H1 (cell line): ENCODE results near the gene KCNQ1. TPM values are rescaled to one million over a fixed set of nuclear protein-coding genes. Genes with fewer than 3 reads are reported as not detected.

Experiments
- CTCF ChIA-PET: fragments of 300-600 bp; sonication (Branson Sonifier 250); formaldehyde crosslinking; loops from one replicate; lab custom pipeline; 2021; ENCODE audit not compliant: partially characterized antibody; lab: Charles Lee
- POLR2A ChIA-PET: fragments of 300-600 bp; sonication (Branson Sonifier 250); formaldehyde crosslinking; loops from one replicate; lab custom pipeline; 2021; ENCODE audit warnings: inconsistent platforms; ENCODE audit not compliant: partially characterized antibody; lab: Charles Lee
- DNase-seq, 2 experiments: peaks; one replicate each; pipeline versions ENCODE4 v3.0.0 to v3.0.0-alpha.2; 2010 to 2022; ENCODE audit warnings: low spot score in 2 of 2, low read depth in 1 of 2, mixed read lengths in 1 of 2
- FAIRE-seq: peaks from 2 replicates; lab custom pipeline; 2011; peaks lifted over from hg19 to GRCh38; lab: Jason Lieb, UNC
- H2AFZ ChIP-seq: 2 replicates; pipeline ENCODE4 v1.8.1; 2012; ENCODE audit warnings: low read length, inconsistent platforms
- H2AK5ac ChIP-seq: 2 replicates; pipeline ENCODE4 v1.6.1; 2013; ENCODE audit warnings: low read depth, low read length
- H2BK120ac ChIP-seq: replicated peaks from 2 replicates; pipeline ENCODE3; 2013; ENCODE audit warnings: low read depth, low read length, inconsistent platforms
- H2BK12ac ChIP-seq: 2 replicates; pipeline ENCODE4 v1.6.1; 2013; ENCODE audit warnings: low read depth, low read length
- H2BK15ac ChIP-seq: 2 replicates; pipeline ENCODE4 v1.6.1; 2013; ENCODE audit warnings: low read length
- H2BK20ac ChIP-seq: 2 replicates; pipeline ENCODE4 v1.6.1; 2013; ENCODE audit warnings: low read length
- H2BK5ac ChIP-seq: 2 replicates; pipeline ENCODE4 v1.6.1; 2013; ENCODE audit warnings: low read depth, low read length
- H3K14ac ChIP-seq: 2 replicates; pipeline ENCODE4 v1.6.1; 2013; ENCODE audit warnings: inconsistent platforms; ENCODE audit not compliant: insufficient read length
- H3K18ac ChIP-seq: 2 replicates; pipeline ENCODE4 v1.6.1; 2013; ENCODE audit warnings: low read length; ENCODE audit errors: extremely low read depth
- H3K23ac ChIP-seq: 2 replicates; pipeline ENCODE4 v1.6.1; 2013; ENCODE audit warnings: inconsistent platforms; ENCODE audit not compliant: insufficient read length
- H3K23me2 ChIP-seq: 2 replicates; pipeline ENCODE4 v1.6.1; 2013; ENCODE audit warnings: low read depth, low read length
- H3K27ac ChIP-seq: 2 replicates; pipeline ENCODE4 v1.6.1; 2011; ENCODE audit warnings: low read depth, low read length, inconsistent platforms
- H3K27me3 ChIP-seq, 4 experiments: replicated peaks in 1 of 4; 1 replicate in 1 of 4; 2 replicates in 3 of 4; pipeline versions ENCODE4 v1.6.1 to v1.8.1; 2011 to 2013; ENCODE audit warnings: low read length in 3 of 4, mild to moderate bottlenecking in 3 of 4, inconsistent platforms in 2 of 4, mixed read lengths in 2 of 4, moderate library complexity in 1 of 4; ENCODE audit not compliant: control insufficient read depth in 3 of 4, insufficient read depth in 3 of 4; ENCODE audit errors: extremely low read depth in 1 of 4
- H3K36me3 ChIP-seq, 4 experiments: 2 replicates each; pipeline versions ENCODE4 v1.6.1 to v1.8.1; 2011 to 2013; ENCODE audit warnings: mild to moderate bottlenecking in 4 of 4, low read length in 3 of 4, moderate library complexity in 2 of 4, control low read depth in 1 of 4, inconsistent platforms in 1 of 4; ENCODE audit not compliant: insufficient read depth in 4 of 4, control insufficient read depth in 2 of 4
- H3K4ac ChIP-seq: replicated peaks from 2 replicates; pipeline ENCODE3; 2013; ENCODE audit warnings: low read length, low read depth, mixed read lengths, inconsistent platforms; ENCODE audit not compliant: insufficient read length
- H3K4me1 ChIP-seq, 4 experiments: replicated peaks in 1 of 4; 1 replicate in 1 of 4; 2 replicates in 3 of 4; pipeline versions ENCODE4 v1.6.1 to v1.8.1; 2011 to 2013; ENCODE audit warnings: low read length in 3 of 4, inconsistent platforms in 2 of 4, mixed read lengths in 1 of 4; ENCODE audit not compliant: insufficient read depth in 4 of 4, control insufficient read depth in 3 of 4
- H3K4me2 ChIP-seq, 2 experiments: 2 replicates each; pipeline versions ENCODE4 v1.6.1 to v1.8.1; 2011 to 2013; ENCODE audit warnings: low read depth in 2 of 2, low read length in 2 of 2, control low read depth in 1 of 2, inconsistent platforms in 1 of 2, mild to moderate bottlenecking in 1 of 2; ENCODE audit not compliant: insufficient read depth in 1 of 2
- H3K4me3 ChIP-seq, 4 experiments: fragments of 200-600, 300-600 bp in 1 of 4; sonication (generic), shearing (Covaris generic), sonication (Bioruptor Twin) in 1 of 4; 2 replicates each; pipeline versions ENCODE4 v1.5.1 to v1.8.1; 2011 to 2016; ENCODE audit warnings: low read length in 4 of 4, low read depth in 3 of 4, control low read depth in 2 of 4, inconsistent platforms in 2 of 4, mild to moderate bottlenecking in 2 of 4, mixed read lengths in 1 of 4, moderate library complexity in 1 of 4; ENCODE audit not compliant: insufficient read depth in 2 of 4; ENCODE audit errors: extremely low read depth in 1 of 4
- H3K56ac ChIP-seq: replicated peaks from 2 replicates; pipeline ENCODE3; 2013; ENCODE audit warnings: low read depth, mild to moderate bottlenecking, mixed read lengths, low read length, inconsistent platforms; ENCODE audit not compliant: insufficient read length
- H3K79me1 ChIP-seq: 2 replicates; pipeline ENCODE4 v1.6.1; 2013; ENCODE audit warnings: low read depth, low read length, control low read depth
- H3K79me2 ChIP-seq, 2 experiments: 2 replicates each; pipeline versions ENCODE4 v1.6.1 to v1.8.1; 2012 to 2013; ENCODE audit warnings: low read length in 2 of 2, mild to moderate bottlenecking in 2 of 2, inconsistent platforms in 1 of 2; ENCODE audit not compliant: insufficient read depth in 2 of 2, control insufficient read depth in 1 of 2
- H3K9ac ChIP-seq, 4 experiments: replicated peaks in 1 of 4; 1 replicate in 1 of 4; 2 replicates in 3 of 4; pipeline versions ENCODE4 v1.6.1 to v1.8.1; 2011 to 2013; ENCODE audit warnings: low read depth in 3 of 4, low read length in 3 of 4, control low read depth in 2 of 4, mild to moderate bottlenecking in 2 of 4, moderate library complexity in 2 of 4, inconsistent platforms in 1 of 4; ENCODE audit errors: extremely low read depth in 1 of 4
- H3K9me3 ChIP-seq, 2 experiments: 2 replicates each; pipeline versions ENCODE4 v1.6.1 to v1.8.1; 2012 to 2013; ENCODE audit warnings: mild to moderate bottlenecking in 2 of 2, moderate library complexity in 2 of 2, control low read depth in 1 of 2, inconsistent platforms in 1 of 2, low read depth in 1 of 2, low read length in 1 of 2, mixed read lengths in 1 of 2; ENCODE audit not compliant: insufficient read depth in 2 of 2
- H4K20me1 ChIP-seq, 2 experiments: replicated peaks in 1 of 2; 2 replicates each; pipeline versions ENCODE3 to v1.8.1; 2011 to 2013; ENCODE audit warnings: inconsistent platforms in 2 of 2, low read length in 2 of 2, mild to moderate bottlenecking in 1 of 2; ENCODE audit not compliant: insufficient read depth in 2 of 2, control insufficient read depth in 1 of 2
- H4K5ac ChIP-seq: 2 replicates; pipeline ENCODE4 v1.6.1; 2013; ENCODE audit warnings: low read length, low read depth, mixed read lengths, inconsistent platforms; ENCODE audit not compliant: insufficient read length
- H4K8ac ChIP-seq: 2 replicates; pipeline ENCODE4 v1.8.0; 2013; ENCODE audit warnings: mild to moderate bottlenecking, moderate library complexity, low read length, inconsistent platforms; ENCODE audit not compliant: insufficient read depth; ENCODE audit errors: extremely low read depth
- H4K91ac ChIP-seq: replicated peaks from 2 replicates; pipeline ENCODE3; 2013; ENCODE audit warnings: low read length, mixed read lengths, inconsistent platforms; ENCODE audit not compliant: insufficient read length
- BCL11A ChIP-seq, 2 experiments: IDR thresholded peaks; one replicate each; pipeline ENCODE4 v1.6.1; 2011; ENCODE audit warnings: low read depth in 2 of 2, low read length in 2 of 2, mild to moderate bottlenecking in 2 of 2
- CBX8 ChIP-seq: fragments of 300-800, 300-1000 bp; sonication (generic); IDR thresholded peaks from 2 replicates; pipeline ENCODE4 v1.7.1; 2016; ENCODE audit warnings: low read depth, low read length, borderline replicate concordance
- CEBPB ChIP-seq: IDR thresholded peaks from 2 replicates; pipeline ENCODE4 v1.6.1; 2012; ENCODE audit warnings: low read depth, low read length
- CHD1 ChIP-seq: IDR thresholded peaks from 2 replicates; pipeline ENCODE4 v1.6.1; 2012; ENCODE audit warnings: low read depth, low read length, improper control_type of control experiment
- CHD2 ChIP-seq: IDR thresholded peaks from 2 replicates; pipeline ENCODE4 v1.6.1; 2012; ENCODE audit warnings: low read length, improper control_type of control experiment
- EGR1 ChIP-seq: IDR thresholded peaks from 2 replicates; pipeline ENCODE4 v1.6.1; 2011; ENCODE audit warnings: low read depth, low read length, borderline replicate concordance
- HDAC2 ChIP-seq, 2 experiments: fragments of 300-600 bp in 1 of 2; sonication (generic) in 1 of 2; IDR thresholded peaks; 2 replicates each; pipeline ENCODE4 v1.6.1; 2011 to 2012; ENCODE audit warnings: low read depth in 2 of 2, low read length in 2 of 2, mild to moderate bottlenecking in 2 of 2, moderate library complexity in 2 of 2, borderline replicate concordance in 1 of 2, inconsistent platforms in 1 of 2
- JUN ChIP-seq: IDR thresholded peaks from 2 replicates; pipeline ENCODE4 v1.6.1; 2011; ENCODE audit warnings: low read depth, mild to moderate bottlenecking, improper control_type of control experiment, low read length
- POLR2A ChIP-seq, 2 experiments: IDR thresholded peaks; 1 replicate in 1 of 2; 2 replicates in 1 of 2; pipeline ENCODE4 v1.6.1; 2011; ENCODE audit warnings: low read depth in 2 of 2, low read length in 2 of 2, mild to moderate bottlenecking in 2 of 2; ENCODE audit errors: control extremely low read depth in 1 of 2
- SRF ChIP-seq: IDR thresholded peaks from 2 replicates; pipeline ENCODE4 v1.6.1; 2011; ENCODE audit warnings: mild to moderate bottlenecking, low read depth, low read length, moderate library complexity
- TEAD4 ChIP-seq: IDR thresholded peaks from 2 replicates; pipeline ENCODE4 v1.6.1; 2012; ENCODE audit warnings: low read depth, low read length, inconsistent platforms, mixed read lengths
- WGBS, 2 experiments: shearing (Covaris generic) in 1 of 2; methylation state at CpG; one replicate each; pipeline versions ENCODE4 v1.1.6 to v1.1.7; 2013 to 2015; ENCODE audit warnings: low lambda C conversion rate in 2 of 2, mixed read lengths in 2 of 2, inconsistent platforms in 1 of 2, low coverage in 1 of 2, missing lambda C conversion rate in 1 of 2; ENCODE audit not compliant: insufficient replicate concordance in 2 of 2, insufficient coverage in 1 of 2, insufficient read length in 1 of 2; ENCODE audit errors: extremely low coverage in 1 of 2, missing lambda C conversion rate in 1 of 2; 5-methylcytosine and 5-hydroxymethylcytosine counted together
- polyA plus RNA-seq, 7 experiments: library from polyadenylated mRNA; depleted of rRNA in 3 of 7; stranded (reverse) in 5 of 7; unstranded in 2 of 7; fragments of >200 nt in 5 of 7; fragments of 200-250 nt in 2 of 7; gene quantifications; 1 replicate in 5 of 7; 2 replicates in 1 of 7; 4 replicates in 1 of 7; pipeline versions ENCODE4 v1.2.1 to v1.2.3, GENCODE V29; 2011 to 2013; ENCODE audit warnings: missing spikeins in 2 of 7, mixed read lengths in 2 of 7
- total RNA-seq: library from RNA; stranded (reverse); fragmentation: NEBNext Ultra II Directional; extraction: Animal tissue kit (Norgen Biotek cat#: 25700); gene quantifications from 2 replicates; pipeline ENCODE4 v1.2.1, GENCODE V29; 2021

Gene KCNQ1
- total and polyA plus RNA-seq, 2 of the 8 experiments (the other 6 are each of a cell fraction or from before 2014, with no cell fraction given), result 1.9 to 2.0 TPM

- H2BK12ac ChIP-seq, result no peak overlapping the region
- peaks cover 0 to 2% of the 10 kb centered on the region in 2 experiments for H4K20me1 ChIP-seq
These were observed 405.4 kb downstream of the KCNQ1 start for GRCh38 chr11:2849994-2850770.

More at GRCh38 chr11:2849994-2850770, 405.4 kb downstream of the KCNQ1 start:
- POLR2A ChIA-PET, result no interaction called here
- Histone ChIP-seq H3K79me1 (no peaks in the 10 kb centered on the region), H2AK5ac (no peak overlapping the region), H2AFZ (no peak overlapping the region), H3K9ac (no peak overlapping the region), H3K9me3 (no peaks in the 10 kb centered on the region; a peak in 1 of 4 replicates), H3K27me3 (peaks cover 0 to 13% (median 5%) of the 10 kb centered on the region in 4 experiments; a peak in 4 of 7 replicates), H3K79me2 (no peaks in the 10 kb centered on the region), H3K36me3 (no peaks in the 10 kb centered on the region), H3K23me2 (peaks cover 4% of the 10 kb centered on the region; the same call in 1 of the 2 replicates), H4K91ac (no peak overlapping the region), H2BK15ac (no peak overlapping the region), H3K4me1 (peaks cover 0 to 14% (median 6%) of the 10 kb centered on the region in 4 experiments; a peak in 6 of 7 replicates), H3K4ac (no peak overlapping the region), H3K27ac (no peak overlapping the region), H3K14ac (no peak overlapping the region), H2BK5ac (no peak overlapping the region), H3K18ac (no peak overlapping the region; the same call in 1 of the 2 replicates), H4K8ac (no peak overlapping the region), H2BK20ac (no peak overlapping the region), H2BK120ac (no peak overlapping the region), H3K23ac (no peak overlapping the region), H3K4me2 (no peak overlapping the region), H3K4me3 (no peak overlapping the region), H3K56ac (no peak overlapping the region), H4K5ac (no peak overlapping the region)
- TF ChIP-seq BCL11A (IDR thresholded peaks at IDR 0.05; ENCODE audit: low read depth in 2 of 2, low read length in 2 of 2) (no peak), CHD1 (no peak), CBX8 (no peak), CHD2 (no peak), CEBPB (no peak), EGR1 (no peak), JUN (no peak), SRF (no peak), HDAC2 (IDR thresholded peaks at IDR 0.05; ENCODE audit: borderline replicate concordance in 1 of 2, low read depth in 2 of 2, low read length in 2 of 2) (no peak), TEAD4 (no peak), POLR2A (IDR thresholded peaks at IDR 0.05; ENCODE audit: control extremely low read depth in 1 of 2, low read depth in 2 of 2, low read length in 2 of 2) (no peak)
- FAIRE-seq (no peak), DNase-seq (no peak)
- 93% methylated on average over 45 of the region's 53 CpGs; no CpG with 5 or more reads in 1 of the 2 experiments for WGBS, 2 experiments
- CTCF ChIA-PET, result interaction anchor here (0.6 to 1.8 kb wide), 3 partner anchors 38 to 317 kb away, joined by 3 to 7 read pairs (median 5); no protein-coding TSS in a partner anchor
